Astrocyte of the spinal cord (primary cell): ENCODE measurements around the gene RAP1GAP2.

Source experiments
- DNase-seq: peaks from one replicate; pipeline ENCODE4 v3.0.0; 2011; ENCODE audit warnings: low read depth, low spot score
- H3K4me3 ChIP-seq: 2 replicates; pipeline ENCODE4 v1.5.1; 2011; ENCODE audit warnings: low read depth, mild to moderate bottlenecking, low read length, moderate library complexity
- in situ Hi-C: cut with HindIII; loops from 2 replicates; pipeline ENCODE4 v1.10.0; 2017; ENCODE audit warnings: low sequenced_read_pairs
- TF ChIP-seq, protein P1 (sequence below): IDR thresholded peaks from 2 replicates; pipeline ENCODE4 v1.5.1; 2012; ENCODE audit warnings: low read depth, mild to moderate bottlenecking, low read length, inconsistent platforms

Gene RAP1GAP2

DNA sequence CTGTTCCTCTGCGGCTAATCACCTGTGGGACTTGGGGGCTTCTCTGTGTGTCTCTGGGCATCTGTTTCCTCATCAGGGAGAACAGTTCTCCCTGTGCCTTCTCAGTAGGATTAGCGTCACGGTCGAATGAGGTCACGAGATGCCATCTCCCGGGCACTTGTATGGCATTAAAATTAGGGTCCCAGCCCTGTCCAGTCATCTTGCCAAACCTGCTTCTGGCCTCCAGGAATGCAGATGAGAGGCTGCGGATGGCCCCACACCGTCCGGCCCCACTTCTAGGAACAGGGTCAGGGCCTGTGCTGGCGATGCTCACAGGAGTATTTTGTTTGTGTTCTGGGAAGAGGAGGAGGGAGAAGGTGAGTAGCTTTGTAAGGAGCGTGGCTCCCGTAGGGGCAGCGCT lies 208.7 kb downstream of the RAP1GAP2 start:
- TF ChIP-seq, protein P1, sequence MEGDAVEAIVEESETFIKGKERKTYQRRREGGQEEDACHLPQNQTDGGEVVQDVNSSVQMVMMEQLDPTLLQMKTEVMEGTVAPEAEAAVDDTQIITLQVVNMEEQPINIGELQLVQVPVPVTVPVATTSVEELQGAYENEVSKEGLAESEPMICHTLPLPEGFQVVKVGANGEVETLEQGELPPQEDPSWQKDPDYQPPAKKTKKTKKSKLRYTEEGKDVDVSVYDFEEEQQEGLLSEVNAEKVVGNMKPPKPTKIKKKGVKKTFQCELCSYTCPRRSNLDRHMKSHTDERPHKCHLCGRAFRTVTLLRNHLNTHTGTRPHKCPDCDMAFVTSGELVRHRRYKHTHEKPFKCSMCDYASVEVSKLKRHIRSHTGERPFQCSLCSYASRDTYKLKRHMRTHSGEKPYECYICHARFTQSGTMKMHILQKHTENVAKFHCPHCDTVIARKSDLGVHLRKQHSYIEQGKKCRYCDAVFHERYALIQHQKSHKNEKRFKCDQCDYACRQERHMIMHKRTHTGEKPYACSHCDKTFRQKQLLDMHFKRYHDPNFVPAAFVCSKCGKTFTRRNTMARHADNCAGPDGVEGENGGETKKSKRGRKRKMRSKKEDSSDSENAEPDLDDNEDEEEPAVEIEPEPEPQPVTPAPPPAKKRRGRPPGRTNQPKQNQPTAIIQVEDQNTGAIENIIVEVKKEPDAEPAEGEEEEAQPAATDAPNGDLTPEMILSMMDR = no peak
- DNase-seq = no peak
- in situ Hi-C loops = no loop called here
- no peak overlapping the region for H3K4me3 ChIP-seq

DNA sequence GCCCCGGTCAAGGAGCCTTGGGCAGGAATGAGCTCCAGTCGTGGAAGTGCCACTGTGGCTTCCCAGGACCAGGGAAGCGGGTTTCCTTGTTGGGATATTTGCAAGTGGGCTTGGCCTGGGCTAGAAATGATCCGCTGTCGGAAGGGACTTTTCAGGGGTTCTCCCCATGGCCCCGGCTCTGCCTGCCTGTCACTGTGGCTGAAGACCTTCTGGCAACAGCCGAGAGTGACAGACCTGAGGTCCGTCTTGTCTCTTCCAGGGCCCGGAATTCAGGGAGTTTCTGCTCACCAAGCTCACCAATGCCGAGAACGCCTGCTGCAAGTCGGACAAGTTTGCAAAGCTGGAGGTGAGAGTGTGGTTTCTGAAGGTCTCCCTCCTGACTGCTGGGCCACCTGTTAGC lies 209.5 kb downstream of the RAP1GAP2 start:
- TF ChIP-seq, protein P1 = no peak
- in situ Hi-C loops = no loop called here
- no peak for DNase-seq
- no peak overlapping the region for H3K4me3 ChIP-seq

DNA sequence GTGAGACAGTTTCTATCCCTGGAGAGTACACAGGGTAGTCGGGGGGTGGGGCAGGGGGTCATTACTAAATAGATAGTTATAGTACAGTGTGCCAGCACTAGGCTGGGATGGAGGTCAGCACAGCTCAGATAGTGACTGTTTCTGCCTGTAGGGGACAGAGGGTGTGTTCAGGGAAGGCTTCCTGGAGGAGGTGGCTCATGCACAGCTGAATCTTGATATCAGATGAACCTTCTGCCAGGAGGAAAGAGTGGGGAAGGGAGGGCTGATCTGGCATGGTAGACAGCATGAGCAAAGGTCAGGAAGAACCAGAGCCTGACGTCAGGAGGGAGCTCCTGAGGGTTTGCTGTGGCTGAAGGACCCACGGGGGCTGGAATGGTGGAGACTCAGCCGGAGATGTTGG lies 210.6 kb downstream of the RAP1GAP2 start:
- no peak for DNase-seq
- no peak overlapping the region for H3K4me3 ChIP-seq
- TF ChIP-seq, protein P1 = no peak
- in situ Hi-C loops = no loop called here

DNA sequence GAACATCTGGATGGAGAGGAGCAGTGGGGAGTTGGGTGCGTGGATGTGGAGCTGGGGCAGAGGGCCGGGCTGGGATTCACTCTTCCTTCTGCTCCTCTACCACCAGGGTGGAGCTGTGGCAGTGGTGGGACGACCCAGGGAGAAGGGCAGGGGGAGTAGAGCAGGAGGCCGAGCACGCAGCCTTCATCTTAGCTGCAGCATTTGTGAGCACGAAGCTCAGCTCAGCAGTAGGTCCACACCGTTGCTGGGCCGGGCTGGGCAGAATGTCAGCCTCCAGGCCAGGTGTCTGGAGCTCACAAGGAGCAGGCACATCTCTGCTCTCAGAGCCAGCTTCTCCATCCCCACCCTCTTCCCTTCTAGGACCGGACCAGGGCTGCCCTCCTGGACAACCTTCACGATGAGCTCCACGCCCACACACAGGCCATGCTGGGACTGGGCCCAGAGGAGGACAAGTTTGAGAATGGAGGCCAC lies 211.4 kb downstream of the RAP1GAP2 start:
- TF ChIP-seq, protein P1 = no peak
- in situ Hi-C loops = no loop called here
- DNase-seq = no peak
- H3K4me3 ChIP-seq = no peak overlapping the region

DNA sequence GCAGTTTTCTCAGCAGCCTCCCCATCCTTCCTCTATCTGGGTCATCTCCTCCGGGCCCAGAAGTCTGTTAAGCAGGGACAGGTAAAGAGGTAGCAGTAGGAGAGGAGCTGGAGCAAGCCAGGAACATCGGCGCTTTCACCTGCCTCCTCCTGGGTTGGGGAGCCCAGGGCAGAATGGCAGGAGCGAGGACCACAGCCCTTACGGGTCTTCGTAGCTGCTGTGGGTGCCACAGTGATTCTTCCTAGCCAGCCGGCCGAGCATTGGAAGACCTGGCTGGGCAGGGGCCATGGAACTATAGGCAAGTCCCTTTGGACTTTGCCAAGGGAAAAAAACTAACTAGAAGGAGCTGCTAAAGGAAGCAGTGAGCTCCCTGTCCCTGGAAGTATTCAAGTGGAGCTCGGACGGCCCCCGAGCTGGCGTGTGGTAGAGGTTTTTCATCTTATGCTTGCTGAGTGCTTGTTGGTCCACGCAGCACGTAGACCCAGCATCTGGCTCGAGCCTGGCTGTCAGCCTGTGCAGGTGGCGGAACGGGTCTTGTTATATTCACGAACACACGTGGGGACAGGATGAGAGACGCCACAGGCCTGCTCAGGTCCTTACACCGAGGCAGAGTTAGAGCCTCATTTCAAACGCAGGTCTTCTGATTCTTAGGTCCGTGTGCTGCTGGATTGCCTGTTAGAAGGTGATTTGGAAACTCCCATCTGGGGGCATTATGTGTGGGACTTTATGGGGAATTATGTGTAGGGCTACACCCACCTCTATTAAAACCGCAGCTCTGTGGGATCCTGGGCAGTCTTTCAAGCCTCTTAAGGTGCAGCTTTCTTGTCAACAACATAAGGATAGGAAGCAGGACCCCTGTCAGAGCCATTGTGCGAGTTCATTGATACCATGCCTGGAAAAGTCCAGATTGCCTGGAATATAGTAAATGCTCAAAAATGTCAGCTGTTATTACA lies 212.4 kb downstream of the RAP1GAP2 start:
- no peak overlapping the region for H3K4me3 ChIP-seq
- no peak for DNase-seq
- in situ Hi-C loops = no loop called here
- TF ChIP-seq, protein P1 = no peak

DNA sequence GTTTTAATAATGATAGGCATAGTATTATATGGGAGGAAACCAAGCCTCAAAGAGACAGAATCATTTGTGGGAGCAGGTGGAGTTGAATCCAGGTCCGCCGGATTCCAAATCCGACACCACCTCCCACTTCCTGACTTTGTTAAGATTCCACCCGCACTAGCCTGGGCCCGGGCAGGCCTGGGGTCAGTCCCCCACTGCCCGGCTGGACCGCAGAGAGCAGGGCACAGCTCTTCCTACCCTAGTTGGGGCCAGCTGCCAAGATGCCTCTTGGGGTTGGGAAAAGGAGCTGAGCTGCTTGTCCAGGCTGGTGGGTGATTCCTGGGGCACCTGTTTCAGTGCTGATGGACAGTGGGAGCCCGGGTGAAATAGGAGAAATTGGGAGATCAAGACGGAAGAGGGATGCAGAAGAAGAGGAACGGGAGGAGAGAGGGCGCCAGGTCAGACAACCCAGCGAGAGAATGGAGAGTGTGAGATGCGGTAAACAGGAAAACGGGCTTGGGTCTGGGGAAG lies 213.2 kb downstream of the RAP1GAP2 start:
- in situ Hi-C loops = no loop called here
- no peak overlapping the region for H3K4me3 ChIP-seq
- DNase-seq = no peak
- TF ChIP-seq, protein P1 = no peak
